Lung (tissue), 12 donors: ENCODE results near the gene ABCC9. TPM values are rescaled to one million over a fixed set of nuclear protein-coding genes. Genes with fewer than 3 reads are reported as not detected.
A peak's percentile ranks its signal among the peaks of the same experiment; 100 is the strongest.

ENCODE experiments used
- ATAC-seq: fragments of 200-7000 bp; cut with Tn5 transposase; one replicate; pipeline ENCODE4 v1.9.1; 2020; ENCODE audit warnings: moderate number of reproducible peaks; ENCODE audit not compliant: insufficient read depth, low FRiP score
- DNase-seq, 3 donors: peaks; one replicate each; pipeline ENCODE4 v3.0.0-alpha.2; 2013 to 2017
- H3K27ac ChIP-seq, 2 donors: one replicate each; pipeline ENCODE4 v1.5.1; 2013; ENCODE audit warnings: mild to moderate bottlenecking in 2 of 2, moderate library complexity in 2 of 2, control low read depth in 1 of 2, inconsistent platforms in 1 of 2, low read depth in 1 of 2, low read length in 1 of 2
- H3K27me3 ChIP-seq, 3 donors: one replicate each; pipeline ENCODE4 v1.5.1; 2013; ENCODE audit warnings: low read length in 2 of 3; ENCODE audit not compliant: control insufficient read depth in 3 of 3, insufficient read depth in 3 of 3
- H3K36me3 ChIP-seq, 4 donors: one replicate each; pipeline ENCODE4 v1.5.1; 2013; ENCODE audit warnings: low read length in 4 of 4, mild to moderate bottlenecking in 1 of 4, moderate library complexity in 1 of 4; ENCODE audit not compliant: control insufficient read depth in 4 of 4, insufficient read depth in 4 of 4
- H3K4me1 ChIP-seq, 5 donors: one replicate each; pipeline ENCODE4 v1.5.1; 2013; ENCODE audit warnings: low read length in 5 of 5, mild to moderate bottlenecking in 2 of 5, moderate library complexity in 1 of 5; ENCODE audit not compliant: control insufficient read depth in 5 of 5, insufficient read depth in 5 of 5
- H3K4me3 ChIP-seq: one replicate; pipeline ENCODE4 v1.5.1; 2013; ENCODE audit warnings: mild to moderate bottlenecking, control low read depth, moderate library complexity
- H3K9ac ChIP-seq, 2 donors: one replicate each; pipeline ENCODE4 v1.5.1; 2013; ENCODE audit warnings: low read length in 2 of 2, control low read depth in 1 of 2; ENCODE audit not compliant: insufficient read depth in 1 of 2
- H3K9me3 ChIP-seq, 4 donors: one replicate each; pipeline ENCODE4 v1.5.1; 2013; ENCODE audit warnings: low read length in 3 of 4, mild to moderate bottlenecking in 1 of 4, moderate library complexity in 1 of 4; ENCODE audit not compliant: control insufficient read depth in 4 of 4, insufficient read depth in 3 of 4
- CTCF ChIP-seq: IDR thresholded peaks from 2 replicates; pipeline ENCODE4 v1.5.1; 2012; ENCODE audit warnings: mild to moderate bottlenecking; ENCODE audit errors: control extremely low read depth, extremely low read depth
- WGBS, 2 donors: extraction: QIAGEN DNeasy Blood & Tissue Kit; methylation state at CpG; one replicate each; pipeline ENCODE4 v1.1.7; 2013; 5-methylcytosine and 5-hydroxymethylcytosine counted together
- polyA plus RNA-seq, 2 donors: library from polyadenylated mRNA; stranded (reverse); fragments of 200-250 nt; gene quantifications; one replicate each; pipeline ENCODE4 v1.2.1, GENCODE V29; 2013
- total RNA-seq, 2 donors: library from RNA; depleted of rRNA in 1 of 2; stranded (reverse); fragments of >200 nt in 1 of 2; gene quantifications; one replicate each; pipeline ENCODE4 v1.2.1, GENCODE V29; 2014 to 2021
- donor health status: control.
- donor health status: control.
- donor health status: Bipolar disorder and iron deficiency.
- donor health status: healthy.
- donor health status: DM: yes; HTN: yes; CAD: no.

ABCC9 gene
- total and polyA plus RNA-seq, 4 donors: 2.5 to 33.4 (median 7.7) TPM

GRCh38 chr12:21825886-21826617 lies 115.2 kb downstream of the ABCC9 start:
- 85 to 92% methylated on average over 2 of the region's 2 CpGs for WGBS, 2 donors
- DNase-seq: no peak
- Histone ChIP-seq H3K9ac (no peak overlapping the region), H3K9me3 (no peaks in the 10 kb centered on the region), H3K36me3 (no peaks in the 10 kb centered on the region), H3K4me3 (no peak overlapping the region), H3K4me1 (peaks cover 0 to 29% (median 10%) of the 10 kb centered on the region in 5 donors), H3K27ac (no peak overlapping the region), H3K27me3 (no peaks in the 10 kb centered on the region)
- TF ChIP-seq CTCF: no peak
- no peak for ATAC-seq

- no peak for TF ChIP-seq CTCF
- H3K4me1 ChIP-seq: peaks cover 0 to 32% (median 18%) of the 10 kb centered on the region in 5 donors
- no peak overlapping the region for H3K9ac ChIP-seq
- no peak overlapping the region for H3K4me3 ChIP-seq
- no peaks in the 10 kb centered on the region for H3K36me3 ChIP-seq
- ATAC-seq (no peak), DNase-seq (peak in 2 of 3 donors; percentile 12 to 54)
- H3K27ac ChIP-seq: peak overlapping the region in 1 of 2 donors; percentile 51
- 77 to 80% methylated on average over 8 of the region's 8 CpGs for WGBS, 2 donors
- no peaks in the 10 kb centered on the region for H3K9me3 ChIP-seq
- no peaks in the 10 kb centered on the region for H3K27me3 ChIP-seq
These were observed 117.6 kb downstream of the ABCC9 start for GRCh38 chr12:21823581-21823980.

GRCh38 chr12:21819678-21820077 lies 121.5 kb downstream of the ABCC9 start:
- TF ChIP-seq CTCF: no peak
- ATAC-seq (no peak), DNase-seq (no peak)
- peaks cover 0 to 4% (median 0%) of the 10 kb centered on the region in 4 donors for H3K36me3 ChIP-seq
- H3K9ac ChIP-seq: no peak overlapping the region
- H3K4me1 ChIP-seq: peaks cover 0 to 12% (median 8%) of the 10 kb centered on the region in 5 donors
- H3K27me3 ChIP-seq: no peaks in the 10 kb centered on the region
- no peak overlapping the region for H3K27ac ChIP-seq
- no peak overlapping the region for H3K4me3 ChIP-seq
- H3K9me3 ChIP-seq: no peaks in the 10 kb centered on the region
